ENCODE results near the gene PMPCA.

Gene PMPCA

GRCh38 chr9:136438548-136439480 lies 28.4 kb downstream of the PMPCA start:
- peaks cover 67% of the 10 kb centered on the region for H3K36me3 Mint-ChIP-seq (ENCODE audit: low read depth)
- peaks cover 33% of the 10 kb centered on the region for H3K4me1 Mint-ChIP-seq (ENCODE audit: low read depth)
- H3K9me3 Mint-ChIP-seq = no peaks in the 10 kb centered on the region
- DNase-seq = peak; percentile 78
- no peaks in the 10 kb centered on the region for H3K27me3 Mint-ChIP-seq
- H3K4me3 Mint-ChIP-seq = peak overlapping the region; percentile 87
- peak overlapping the region; percentile 80 for H3K27ac Mint-ChIP-seq

GRCh38 chr9:136439481-136440408 lies 29.3 kb downstream of the PMPCA start, which contains the start of gene INPP5E:
Gene INPP5E (minus strand): TSS chr9:136439845. CDS start chr9:136439419, 426 bp downstream.
- peak within 1 kb of the TSS; percentile 80 for H3K27ac Mint-ChIP-seq

GRCh38 chr9:136441191-136441680 lies 30.8 kb downstream of the PMPCA start:
- Mint-ChIP-seq H3K27ac (peak overlapping the region; percentile 59), H3K9me3 (no peaks in the 10 kb centered on the region), H3K27me3 (no peaks in the 10 kb centered on the region), H3K36me3 (ENCODE audit: low read depth) (peaks cover 79% of the 10 kb centered on the region), H3K4me1 (ENCODE audit: low read depth) (peaks cover 27% of the 10 kb centered on the region), H3K4me3 (no peak overlapping the region)
- no peak for DNase-seq

More at GRCh38 chr9:136439481-136440408, 29.3 kb downstream of the PMPCA start, which contains the start of gene INPP5E:
- peak within 1 kb of the TSS; percentile 87 for H3K4me3 Mint-ChIP-seq
- DNase-seq = peak; percentile 94
- no peaks in the 10 kb centered on the region for H3K9me3 Mint-ChIP-seq
- H3K27me3 Mint-ChIP-seq = no peaks in the 10 kb centered on the region
- H3K36me3 Mint-ChIP-seq (ENCODE audit: low read depth) = peaks cover 73% of the 10 kb centered on the region
- H3K4me1 Mint-ChIP-seq (ENCODE audit: low read depth) = peaks cover 33% of the 10 kb centered on the region

GRCh38 chr9:136441681-136442245 lies 31.3 kb downstream of the PMPCA start:
- peaks cover 79% of the 10 kb centered on the region for H3K36me3 Mint-ChIP-seq (ENCODE audit: low read depth)
- H3K27ac Mint-ChIP-seq = peak overlapping the region; percentile 59
- no peaks in the 10 kb centered on the region for H3K9me3 Mint-ChIP-seq
- no peak for DNase-seq
- H3K27me3 Mint-ChIP-seq = no peaks in the 10 kb centered on the region
- H3K4me1 Mint-ChIP-seq (ENCODE audit: low read depth) = peaks cover 22% of the 10 kb centered on the region
- no peak overlapping the region for H3K4me3 Mint-ChIP-seq

- Mint-ChIP-seq H3K4me3 (no peak overlapping the region), H3K27ac (peak overlapping the region; percentile 9), H3K36me3 (ENCODE audit: low read depth) (peaks cover 79% of the 10 kb centered on the region), H3K27me3 (no peaks in the 10 kb centered on the region), H3K4me1 (ENCODE audit: low read depth) (peaks cover 17% of the 10 kb centered on the region), H3K9me3 (no peaks in the 10 kb centered on the region)
- DNase-seq = no peak
Measured at GRCh38 chr9:136442265-136442664, 31.8 kb downstream of the PMPCA start.

- Mint-ChIP-seq H3K9me3 (no peaks in the 10 kb centered on the region), H3K4me3 (no peak overlapping the region), H3K27me3 (no peaks in the 10 kb centered on the region), H3K27ac (no peak overlapping the region), H3K4me1 (ENCODE audit: low read depth) (peaks cover 10% of the 10 kb centered on the region), H3K36me3 (ENCODE audit: low read depth) (peaks cover 83% of the 10 kb centered on the region)
- no peak for DNase-seq
Measured at GRCh38 chr9:136443087-136443486, 32.6 kb downstream of the PMPCA start.

GRCh38 chr9:136443687-136444086 lies 33.2 kb downstream of the PMPCA start:
- Mint-ChIP-seq H3K9me3 (no peaks in the 10 kb centered on the region), H3K4me1 (ENCODE audit: low read depth) (peaks cover 6% of the 10 kb centered on the region), H3K27ac (peak overlapping the region; percentile 40), H3K4me3 (no peak overlapping the region), H3K36me3 (ENCODE audit: low read depth) (peaks cover 84% of the 10 kb centered on the region), H3K27me3 (no peaks in the 10 kb centered on the region)
- no peak for DNase-seq

GRCh38 chr9:136444102-136444501 lies 33.6 kb downstream of the PMPCA start:
- DNase-seq = no peak
- H3K27ac Mint-ChIP-seq = no peak overlapping the region
- H3K4me1 Mint-ChIP-seq (ENCODE audit: low read depth) = peaks cover 6% of the 10 kb centered on the region
- H3K36me3 Mint-ChIP-seq (ENCODE audit: low read depth) = peaks cover 87% of the 10 kb centered on the region
- no peaks in the 10 kb centered on the region for H3K9me3 Mint-ChIP-seq
- H3K27me3 Mint-ChIP-seq = no peaks in the 10 kb centered on the region
- no peak overlapping the region for H3K4me3 Mint-ChIP-seq

GRCh38 chr9:136445799-136446198 lies 35.3 kb downstream of the PMPCA start:
- no peak for DNase-seq
- Mint-ChIP-seq H3K9me3 (no peaks in the 10 kb centered on the region), H3K27ac (no peak overlapping the region), H3K36me3 (ENCODE audit: low read depth) (peaks cover 93% of the 10 kb centered on the region), H3K4me1 (ENCODE audit: low read depth) (no peaks in the 10 kb centered on the region), H3K4me3 (no peak overlapping the region), H3K27me3 (no peaks in the 10 kb centered on the region)

GRCh38 chr9:136447173-136447778 lies 36.8 kb downstream of the PMPCA start:
- Mint-ChIP-seq H3K27me3 (no peaks in the 10 kb centered on the region), H3K9me3 (no peaks in the 10 kb centered on the region), H3K4me3 (no peak overlapping the region), H3K36me3 (ENCODE audit: low read depth) (peaks cover 93% of the 10 kb centered on the region), H3K27ac (peak overlapping the region; percentile 11), H3K4me1 (ENCODE audit: low read depth) (no peaks in the 10 kb centered on the region)
- DNase-seq = no peak

GRCh38 chr9:136448655-136449054 lies 38.2 kb downstream of the PMPCA start:
- Mint-ChIP-seq H3K36me3 (ENCODE audit: low read depth) (peaks cover 95% of the 10 kb centered on the region), H3K27ac (no peak overlapping the region), H3K27me3 (no peaks in the 10 kb centered on the region), H3K4me1 (ENCODE audit: low read depth) (no peaks in the 10 kb centered on the region), H3K4me3 (no peak overlapping the region), H3K9me3 (no peaks in the 10 kb centered on the region)
- no peak for DNase-seq

- H3K9me3 Mint-ChIP-seq = no peaks in the 10 kb centered on the region
Measured at GRCh38 chr9:136451221-136451877, 40.9 kb downstream of the PMPCA start.

GRCh38 chr9:136453326-136453725 lies 42.9 kb downstream of the PMPCA start:
- no peak for DNase-seq
- no peak overlapping the region for H3K4me3 Mint-ChIP-seq
- peaks cover 96% of the 10 kb centered on the region for H3K36me3 Mint-ChIP-seq (ENCODE audit: low read depth)
- no peaks in the 10 kb centered on the region for H3K4me1 Mint-ChIP-seq (ENCODE audit: low read depth)
- no peak overlapping the region for H3K27ac Mint-ChIP-seq
- H3K9me3 Mint-ChIP-seq = no peaks in the 10 kb centered on the region
- H3K27me3 Mint-ChIP-seq = no peaks in the 10 kb centered on the region

More at GRCh38 chr9:136451221-136451877, 40.9 kb downstream of the PMPCA start:
- H3K27ac Mint-ChIP-seq = no peak overlapping the region
- no peaks in the 10 kb centered on the region for H3K27me3 Mint-ChIP-seq
- peaks cover 95% of the 10 kb centered on the region for H3K36me3 Mint-ChIP-seq (ENCODE audit: low read depth)
- no peak for DNase-seq
- H3K4me3 Mint-ChIP-seq = no peak overlapping the region
- H3K4me1 Mint-ChIP-seq (ENCODE audit: low read depth) = no peaks in the 10 kb centered on the region
